Measurements from ENCODE around the gene KLF14. TPM values are rescaled to one million over a fixed set of nuclear protein-coding genes. Genes with fewer than 3 reads are reported as not detected.

Gene KLF14
- total and polyA plus RNA-seq, 2 donors (not counting 1 experiment from before 2014, with no cell fraction given) = 0.25 to 0.27 TPM

DNA sequence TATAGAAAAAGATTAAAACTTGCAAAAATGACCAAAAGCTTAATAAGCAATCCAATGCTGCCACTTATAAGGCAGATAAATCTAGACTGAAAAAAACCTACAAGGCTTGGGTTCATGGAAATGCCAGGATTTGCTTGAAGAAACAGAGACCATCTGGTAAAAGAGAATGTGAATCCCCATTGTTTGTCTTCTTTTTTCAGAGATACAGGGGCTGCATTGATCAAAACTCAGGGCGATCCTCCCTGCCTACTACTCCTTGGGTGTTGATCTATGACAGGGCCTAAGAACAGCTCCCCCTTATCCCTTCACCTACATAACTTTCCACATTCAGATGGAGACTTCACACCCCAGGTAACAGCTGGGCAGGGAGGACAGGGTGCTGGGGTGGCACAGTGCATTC is 44.3 kb downstream of the KLF14 start:
- H4K20me1 ChIP-seq (ENCODE audit: control insufficient read depth, insufficient read depth, low read length, poor library complexity, severe bottlenecking) = no peaks in the 10 kb centered on the region
- WGBS (ENCODE audit: insufficient coverage) = no CpG with 5 or more reads among the region's 1 CpG
- Mint-ChIP-seq H3K4me1 (no peaks in the 10 kb centered on the region), H3K27ac (no peak overlapping the region), H3K9me3 (ENCODE audit: insufficient read depth) (peaks cover 2% of the 10 kb centered on the region), H3K4me3 (no peak overlapping the region), H3K27me3 (peaks cover 7% of the 10 kb centered on the region)
- H3K79me2 ChIP-seq (ENCODE audit: control insufficient read depth, insufficient read depth, low read length) = no peaks in the 10 kb centered on the region
- H3K36me3 ChIP-seq (replicated peaks in 1 of 2; ENCODE audit: control extremely low read depth in 1 of 2, control insufficient read depth in 1 of 2, extremely low read depth in 1 of 2, insufficient read depth in 2 of 2, low read length in 1 of 2) = no peaks in the 10 kb centered on the region
- no peak for DNase-seq
- H2AFZ ChIP-seq (ENCODE audit: insufficient read depth, low read depth, low read length, poor library complexity, severe bottlenecking) = no peak overlapping the region
- ChIA-PET CTCF (no interaction called here), POLR2A (no interaction called here)
- no peak for ATAC-seq (ENCODE audit: low read depth)
- peaks cover 2 to 23% (median 19%) of the 10 kb centered on the region in 3 donors for H3K9me3 ChIP-seq (ENCODE audit: control extremely low read depth in 1 of 3, control insufficient read depth in 2 of 3, insufficient read depth in 1 of 3, low read length in 2 of 3)
- no peaks in the 10 kb centered on the region for H3K27me3 ChIP-seq (replicated peaks in 1 of 4; ENCODE audit: control extremely low read depth in 1 of 4, control insufficient read depth in 3 of 4, insufficient read depth in 4 of 4, low read length in 3 of 4)
- intact Hi-C loops (cut with micrococcal nuclease) = no loop called here
- no peak overlapping the region for H3K9ac ChIP-seq (ENCODE audit: low read length)
- TF ChIP-seq, protein P1, sequence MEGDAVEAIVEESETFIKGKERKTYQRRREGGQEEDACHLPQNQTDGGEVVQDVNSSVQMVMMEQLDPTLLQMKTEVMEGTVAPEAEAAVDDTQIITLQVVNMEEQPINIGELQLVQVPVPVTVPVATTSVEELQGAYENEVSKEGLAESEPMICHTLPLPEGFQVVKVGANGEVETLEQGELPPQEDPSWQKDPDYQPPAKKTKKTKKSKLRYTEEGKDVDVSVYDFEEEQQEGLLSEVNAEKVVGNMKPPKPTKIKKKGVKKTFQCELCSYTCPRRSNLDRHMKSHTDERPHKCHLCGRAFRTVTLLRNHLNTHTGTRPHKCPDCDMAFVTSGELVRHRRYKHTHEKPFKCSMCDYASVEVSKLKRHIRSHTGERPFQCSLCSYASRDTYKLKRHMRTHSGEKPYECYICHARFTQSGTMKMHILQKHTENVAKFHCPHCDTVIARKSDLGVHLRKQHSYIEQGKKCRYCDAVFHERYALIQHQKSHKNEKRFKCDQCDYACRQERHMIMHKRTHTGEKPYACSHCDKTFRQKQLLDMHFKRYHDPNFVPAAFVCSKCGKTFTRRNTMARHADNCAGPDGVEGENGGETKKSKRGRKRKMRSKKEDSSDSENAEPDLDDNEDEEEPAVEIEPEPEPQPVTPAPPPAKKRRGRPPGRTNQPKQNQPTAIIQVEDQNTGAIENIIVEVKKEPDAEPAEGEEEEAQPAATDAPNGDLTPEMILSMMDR (IDR thresholded peaks at IDR 0.05) = no peak
- no peak for TF ChIP-seq EZH2 (IDR thresholded peaks at IDR 0.05; ENCODE audit: borderline replicate concordance, insufficient read depth, low read depth, low read length, poor library complexity, severe bottlenecking)
- no peak overlapping the region for H3K4me2 ChIP-seq (replicated peaks; ENCODE audit: low read depth, low read length, poor library complexity, severe bottlenecking)
- no peak overlapping the region for H3K27ac ChIP-seq (ENCODE audit: low read length in 2 of 2)
- no peaks in the 10 kb centered on the region for H3K4me1 ChIP-seq (ENCODE audit: control insufficient read depth in 2 of 2, insufficient read depth in 2 of 2, low read length in 2 of 2)
- no peak overlapping the region for H3K4me3 ChIP-seq (ENCODE audit: control extremely low read depth in 1 of 5, extremely low read depth in 1 of 5, insufficient read depth in 1 of 5, low read depth in 2 of 5, low read length in 4 of 5)

GRCh38 chr7:130683026-130683425 is 51.0 kb downstream of the KLF14 start:
- POLR2A ChIA-PET = no interaction called here
- TF ChIP-seq EZH2 (IDR thresholded peaks at IDR 0.05; ENCODE audit: borderline replicate concordance, insufficient read depth, low read depth, low read length, poor library complexity, severe bottlenecking) = no peak
- TF ChIP-seq, protein P1 (IDR thresholded peaks at IDR 0.05) = no peak
- H2AFZ ChIP-seq (ENCODE audit: insufficient read depth, low read depth, low read length, poor library complexity, severe bottlenecking) = no peak overlapping the region
- CTCF ChIA-PET = no interaction called here
- H3K9ac ChIP-seq (ENCODE audit: low read length) = no peak overlapping the region
- DNase-seq (no peak), ATAC-seq (ENCODE audit: low read depth) (no peak)
- H3K4me3 Mint-ChIP-seq = no peak overlapping the region
- H3K27me3 Mint-ChIP-seq = peaks cover 10% of the 10 kb centered on the region
- H3K79me2 ChIP-seq (ENCODE audit: control insufficient read depth, insufficient read depth, low read length) = no peaks in the 10 kb centered on the region
- H3K27ac ChIP-seq (ENCODE audit: low read length in 2 of 2) = no peak overlapping the region
- no peaks in the 10 kb centered on the region for H3K4me1 ChIP-seq (ENCODE audit: control insufficient read depth in 2 of 2, insufficient read depth in 2 of 2, low read length in 2 of 2)
- H3K9me3 Mint-ChIP-seq (ENCODE audit: insufficient read depth) = no peaks in the 10 kb centered on the region
- H3K27me3 ChIP-seq (replicated peaks in 1 of 4; ENCODE audit: control extremely low read depth in 1 of 4, control insufficient read depth in 3 of 4, insufficient read depth in 4 of 4, low read length in 3 of 4) = peaks cover 0 to 4% (median 0%) of the 10 kb centered on the region in 4 experiments
- H3K27ac Mint-ChIP-seq = no peak overlapping the region
- no peaks in the 10 kb centered on the region for H3K4me1 Mint-ChIP-seq
- WGBS (ENCODE audit: insufficient coverage) = no CpG with 5 or more reads among the region's 2 CpGs
- no peaks in the 10 kb centered on the region for H3K36me3 ChIP-seq (replicated peaks in 1 of 2; ENCODE audit: control extremely low read depth in 1 of 2, control insufficient read depth in 1 of 2, extremely low read depth in 1 of 2, insufficient read depth in 2 of 2, low read length in 1 of 2)
- peaks cover under 1 to 5% (median 4%) of the 10 kb centered on the region in 3 donors for H3K9me3 ChIP-seq (ENCODE audit: control extremely low read depth in 1 of 3, control insufficient read depth in 2 of 3, insufficient read depth in 1 of 3, low read length in 2 of 3)
- no peak overlapping the region for H3K4me2 ChIP-seq (replicated peaks; ENCODE audit: low read depth, low read length, poor library complexity, severe bottlenecking)
- no peaks in the 10 kb centered on the region for H4K20me1 ChIP-seq (ENCODE audit: control insufficient read depth, insufficient read depth, low read length, poor library complexity, severe bottlenecking)
- H3K4me3 ChIP-seq (ENCODE audit: control extremely low read depth in 1 of 5, extremely low read depth in 1 of 5, insufficient read depth in 1 of 5, low read depth in 2 of 5, low read length in 4 of 5) = no peak overlapping the region
- intact Hi-C loops (cut with micrococcal nuclease) = no loop called here

Other genes starting within 250 kb of the KLF14 start
- 6.6 and 6.7 TPM in 2 replicates for gene MEST, start 242.1 kb downstream of the KLF14 start, total RNA-seq
- gene MEST, start 242.1 kb downstream of the KLF14 start, polyA plus RNA-seq = 2.1 and 2.5 TPM in 2 replicates
- gene COPG2, start 65.5 kb downstream of the KLF14 start, total RNA-seq = 13.4 and 14.7 TPM in 2 replicates
- 5.5 and 6.1 TPM in 2 replicates for gene COPG2, start 65.5 kb downstream of the KLF14 start, polyA plus RNA-seq
- not detected in 2 replicates for gene TSGA13, start 47.7 kb downstream of the KLF14 start, total RNA-seq
- not detected in 2 replicates for gene TSGA13, start 47.7 kb downstream of the KLF14 start, polyA plus RNA-seq